CD14-positive monocyte (primary cell): ENCODE data around the gene ELMO3. TPM values are rescaled to one million over a fixed set of nuclear protein-coding genes. Genes with fewer than 3 reads are reported as not detected.

Experiments used
- DNase-seq, 3 donors: peaks; one replicate each; pipeline ENCODE4 v3.0.0-alpha.2; 2011 to 2022
- H2AFZ ChIP-seq: 2 replicates; pipeline ENCODE4 v1.6.0; 2012; ENCODE audit warnings: mild to moderate bottlenecking, low read depth, low read length, inconsistent platforms; ENCODE audit not compliant: insufficient read depth, poor library complexity, severe bottlenecking
- H3K27ac ChIP-seq, 2 donors: 1 replicate in 1 of 2; 2 replicates in 1 of 2; pipeline ENCODE4 v1.5.1; 2012 to 2013; ENCODE audit warnings: low read length in 2 of 2, control low read depth in 1 of 2, inconsistent platforms in 1 of 2, low read depth in 1 of 2, mild to moderate bottlenecking in 1 of 2
- H3K27me3 ChIP-seq, 2 donors: one replicate each; pipeline versions ENCODE4 v1.6.0 to v1.6.1; 2011 to 2013; ENCODE audit warnings: low read length in 2 of 2; ENCODE audit not compliant: control insufficient read depth in 2 of 2, insufficient read depth in 2 of 2
- H3K36me3 ChIP-seq, 2 donors: replicated peaks in 1 of 2; 1 replicate in 1 of 2; 2 replicates in 1 of 2; pipeline versions ENCODE4 v1.5.1 to v1.6.1; 2012 to 2013; ENCODE audit warnings: low read length in 2 of 2, control low read depth in 1 of 2, inconsistent platforms in 1 of 2, mild to moderate bottlenecking in 1 of 2; ENCODE audit not compliant: insufficient read depth in 2 of 2, control insufficient read depth in 1 of 2
- H3K4me1 ChIP-seq, 2 donors: 1 replicate in 1 of 2; 2 replicates in 1 of 2; pipeline versions ENCODE4 v1.5.1 to v1.6.1; 2012 to 2013; ENCODE audit warnings: low read length in 2 of 2, control low read depth in 1 of 2, inconsistent platforms in 1 of 2, mild to moderate bottlenecking in 1 of 2, moderate library complexity in 1 of 2; ENCODE audit not compliant: insufficient read depth in 2 of 2, control insufficient read depth in 1 of 2
- H3K4me2 ChIP-seq: replicated peaks from 2 replicates; pipeline ENCODE3; 2012; ENCODE audit warnings: low read length, moderate library complexity, mild to moderate bottlenecking; ENCODE audit not compliant: poor library complexity, severe bottlenecking; ENCODE audit errors: extremely low read depth
- H3K4me3 ChIP-seq, 3 experiments: fragments of 200-600 bp in 1 of 3; sonication (generic) in 1 of 3; replicated peaks in 1 of 3; 1 replicate in 2 of 3; 2 replicates in 1 of 3; pipeline ENCODE4 v1.5.1; 2011 to 2013; ENCODE audit warnings: low read length in 3 of 3, mild to moderate bottlenecking in 3 of 3, control low read depth in 2 of 3, low read depth in 2 of 3, inconsistent platforms in 1 of 3, moderate library complexity in 1 of 3
- H3K79me2 ChIP-seq: 2 replicates; pipeline ENCODE4 v1.6.0; 2012; ENCODE audit warnings: mild to moderate bottlenecking, control low read depth, inconsistent platforms, low read length, moderate library complexity; ENCODE audit not compliant: insufficient read depth
- H3K9ac ChIP-seq: 2 replicates; pipeline ENCODE4 v1.6.0; 2017; ENCODE audit warnings: low read length, mild to moderate bottlenecking; ENCODE audit not compliant: insufficient read depth, poor library complexity, severe bottlenecking
- H3K9me3 ChIP-seq, 2 donors: replicated peaks in 1 of 2; 1 replicate in 1 of 2; 2 replicates in 1 of 2; pipeline versions ENCODE4 v1.5.1 to v1.6.1; 2012 to 2013; ENCODE audit warnings: low read length in 2 of 2, control low read depth in 1 of 2; ENCODE audit not compliant: control insufficient read depth in 1 of 2, insufficient read depth in 1 of 2
- H4K20me1 ChIP-seq: 2 replicates; pipeline ENCODE4 v1.6.0; 2012; ENCODE audit warnings: mild to moderate bottlenecking, low read length, control low read depth, moderate library complexity; ENCODE audit not compliant: insufficient read depth
- H3K27ac Mint-ChIP-seq, 7 donors: one replicate each; pipeline ENCODE4 v1.8.0; 2020; ENCODE audit warnings: mild to moderate bottlenecking in 7 of 7, mixed read lengths in 7 of 7, moderate library complexity in 6 of 7, inconsistent platforms in 2 of 7
- H3K27me3 Mint-ChIP-seq, 3 donors: one replicate each; pipeline ENCODE4 v1.8.0; 2021 to 2022; ENCODE audit warnings: low read depth in 3 of 3, mild to moderate bottlenecking in 3 of 3, mixed read lengths in 3 of 3, moderate library complexity in 3 of 3, inconsistent platforms in 1 of 3
- H3K36me3 Mint-ChIP-seq, 2 donors: one replicate each; pipeline ENCODE4 v1.8.0; 2020; ENCODE audit warnings: mixed read lengths in 2 of 2, inconsistent platforms in 1 of 2, mild to moderate bottlenecking in 1 of 2
- H3K4me1 Mint-ChIP-seq: one replicate; pipeline ENCODE4 v1.8.0; 2020; ENCODE audit warnings: mild to moderate bottlenecking, mixed read lengths
- H3K4me3 Mint-ChIP-seq, 2 donors: one replicate each; pipeline ENCODE4 v1.8.0; 2020; ENCODE audit warnings: mild to moderate bottlenecking in 2 of 2, mixed read lengths in 2 of 2, moderate library complexity in 1 of 2
- H3K9me3 Mint-ChIP-seq, 7 donors: one replicate each; pipeline ENCODE4 v1.8.0; 2020 to 2022; ENCODE audit warnings: mixed read lengths in 7 of 7, mild to moderate bottlenecking in 6 of 7, moderate library complexity in 6 of 7, inconsistent platforms in 2 of 7
- CTCF ChIP-seq: fragments of 200-600 bp; IDR thresholded peaks from one replicate; pipeline ENCODE4 v1.8.0; 2022; ENCODE audit warnings: antibody characterized with exemption, mild to moderate bottlenecking
- WGBS: methylation state at CpG from one replicate; pipeline ENCODE4 v1.1.5; 2013; ENCODE audit warnings: missing lambda C conversion rate; ENCODE audit not compliant: insufficient coverage; 5-methylcytosine and 5-hydroxymethylcytosine counted together
- intact Hi-C, 2 donors: fragments of 100-400 bp; cut with micrococcal nuclease; formaldehyde crosslinking; loops; one replicate each; pipeline versions ENCODE4 v1.15.0 to v1.15.1; 2023
- polyA plus RNA-seq, 3 donors: library from polyadenylated mRNA; depleted of rRNA in 1 of 3; unstranded in 2 of 3; stranded (reverse) in 1 of 3; fragments of 300-500 nt in 2 of 3; fragments of >200 nt in 1 of 3; fragmentation: Illumina TruSeq in 2 of 3; gene quantifications; 1 replicate in 2 of 3; 2 replicates in 1 of 3; pipeline ENCODE4 v1.2.3, GENCODE V29; 2012 to 2021

Gene ELMO3
- polyA plus RNA-seq, 3 donors: 0.15 to 7.0 TPM; not detected in 1

- intact Hi-C loops: loop anchor here in 1 of 2 donors (1.0 to 10.0 kb wide), 4 partner anchors 16 to 549 kb away; partner anchors contain the start of genes CMTM4, CTCF and TMEM208
- 50% methylated on average over 1 of the region's 4 CpGs for WGBS
- H3K79me2 ChIP-seq: peaks cover 54% of the 10 kb centered on the region
- H3K27me3 ChIP-seq: peaks cover 6% of the 10 kb centered on the region in 2 donors
- peak overlapping the region; percentile 84 to 100 for H3K27ac ChIP-seq
- no peak overlapping the region for H2AFZ ChIP-seq
- Mint-ChIP-seq H3K4me3 (peak overlapping the region; percentile 75 to 92), H3K27me3 (peaks cover 3 to 10% (median 7%) of the 10 kb centered on the region in 3 donors), H3K36me3 (peaks cover 21 to 31% of the 10 kb centered on the region in 2 donors), H3K9me3 (peaks cover 0 to 4% (median 0%) of the 10 kb centered on the region in 7 donors), H3K27ac (peak overlapping the region; percentile 99 to 100 (median 99)), H3K4me1 (peaks cover 60% of the 10 kb centered on the region)
- H3K4me1 ChIP-seq: peaks cover 61 to 67% of the 10 kb centered on the region in 2 donors
- DNase-seq: peak; percentile 51 to 80 (median 58)
- H3K9me3 ChIP-seq: no peaks in the 10 kb centered on the region
- TF ChIP-seq CTCF: no peak
- peak overlapping the region; percentile 85 for H3K9ac ChIP-seq
- peak overlapping the region in 2 of 3 experiments; percentile 10 to 97 for H3K4me3 ChIP-seq
- peak overlapping the region; percentile 87 for H3K4me2 ChIP-seq
- peaks cover 14 to 22% of the 10 kb centered on the region in 2 donors for H3K36me3 ChIP-seq
- H4K20me1 ChIP-seq: peaks cover 41% of the 10 kb centered on the region
These were observed 44.5 kb downstream of the ELMO3 start for GRCh38 chr16:67243481-67243880.

DNA sequence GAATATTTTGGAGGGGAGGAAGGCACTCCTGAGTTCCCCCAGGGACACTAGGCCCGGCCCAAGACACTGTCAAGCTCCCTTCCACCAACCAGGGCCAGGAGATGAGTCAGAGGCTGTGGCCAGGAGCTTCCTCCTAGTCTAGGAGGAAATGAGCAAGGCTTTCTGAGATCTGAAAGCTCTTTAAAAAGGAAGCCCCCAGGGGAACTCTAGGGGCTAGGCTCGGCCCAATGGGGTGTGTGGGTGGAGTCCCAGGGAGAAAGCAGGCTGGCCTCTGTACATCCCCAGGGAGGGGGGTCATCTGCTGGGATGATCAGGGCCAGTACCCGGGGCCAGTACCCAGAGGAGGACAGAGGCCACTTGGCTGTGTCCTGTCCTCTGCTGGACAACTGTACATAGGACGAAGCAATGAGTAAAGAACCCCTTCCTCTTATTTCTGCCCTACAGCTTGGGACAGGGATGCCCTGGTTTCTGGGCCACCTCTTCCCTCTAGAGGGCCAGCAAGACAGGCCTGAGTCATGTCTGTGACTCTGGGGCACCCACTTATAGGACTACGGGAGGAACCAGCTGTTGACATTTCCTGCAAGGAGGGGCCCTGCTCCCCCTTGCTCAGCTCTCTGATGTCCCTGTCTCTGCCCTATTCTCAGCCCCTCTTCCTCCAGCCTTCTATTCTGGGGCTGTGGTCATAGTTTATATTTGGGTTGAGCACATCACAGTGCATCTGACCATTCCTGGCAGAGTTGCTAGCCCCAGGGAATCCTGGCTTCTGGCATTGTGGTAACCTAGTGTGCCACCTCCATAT lies 45.7 kb downstream of the ELMO3 start:
- peak overlapping the region; percentile 8 for H2AFZ ChIP-seq
- peak overlapping the region; percentile 71 to 97 (median 74) for H3K4me3 ChIP-seq
- peaks cover 0 to 9% (median 1%) of the 10 kb centered on the region in 7 donors for H3K9me3 Mint-ChIP-seq
- peaks cover 10 to 23% of the 10 kb centered on the region in 2 donors for H3K36me3 Mint-ChIP-seq
- H3K4me1 ChIP-seq: peaks cover 68 to 75% of the 10 kb centered on the region in 2 donors
- H3K36me3 ChIP-seq: peaks cover 2 to 11% of the 10 kb centered on the region in 2 donors
- peak overlapping the region; percentile 87 for H3K4me2 ChIP-seq
- peak; percentile 95 to 99 (median 99) for DNase-seq
- TF ChIP-seq CTCF: peak; percentile 11
- peaks cover 69% of the 10 kb centered on the region for H3K4me1 Mint-ChIP-seq
- WGBS: 0% methylated on average over 4 of the region's 5 CpGs
- peaks cover 12 to 21% (median 16%) of the 10 kb centered on the region in 3 donors for H3K27me3 Mint-ChIP-seq
- peak overlapping the region; percentile 92 for H3K4me3 Mint-ChIP-seq
- H3K27ac ChIP-seq: peak overlapping the region; percentile 84 to 100
- peaks cover 30% of the 10 kb centered on the region for H4K20me1 ChIP-seq
- H3K27me3 ChIP-seq: peaks cover 13 to 16% of the 10 kb centered on the region in 2 donors
- intact Hi-C loops: loop anchor here in 1 of 2 donors (10.0 kb wide), 3 partner anchors 230 to 550 kb away; partner anchors contain the start of genes CMTM4 and CTCF
- H3K9me3 ChIP-seq: no peaks in the 10 kb centered on the region
- peak overlapping the region; percentile 85 for H3K9ac ChIP-seq
- peaks cover 54% of the 10 kb centered on the region for H3K79me2 ChIP-seq
- peak overlapping the region; percentile 99 to 100 (median 99) for H3K27ac Mint-ChIP-seq
